CD4-positive, alpha-beta T cell treated with Interleukin-15 for 1 hour (primary cell): ENCODE measurements around the gene MSI1.
A peak's percentile ranks its signal among the peaks of the same experiment; 100 is the strongest.
"Not testable (repeated sequence)": the region's sequence is repeated elsewhere in the genome, so short reads cannot be mapped to it uniquely, and the experiment has no call there.

Experiments used
- DNase-seq: peaks from one replicate; pipeline ENCODE4 v3.0.0-alpha.2; 2020

Gene MSI1

GRCh38 chr12:120353556-120354317 is 15.2 kb downstream of the MSI1 start:
- no peak for DNase-seq

GRCh38 chr12:120353136-120353535 is 15.8 kb downstream of the MSI1 start:
- no peak for DNase-seq

- no peak for DNase-seq
Measured at GRCh38 chr12:120352117-120352516, 16.8 kb downstream of the MSI1 start.

- no peak for DNase-seq
Measured at GRCh38 chr12:120350576-120351350, 18.2 kb downstream of the MSI1 start.

GRCh38 chr12:120347766-120348165 is 21.2 kb downstream of the MSI1 start:
- DNase-seq: no peak

GRCh38 chr12:120346681-120347080 is 22.3 kb downstream of the MSI1 start:
- DNase-seq: no peak

- DNase-seq: no peak
Measured at GRCh38 chr12:120346031-120346430, 22.9 kb downstream of the MSI1 start.

- no peak for DNase-seq
Measured at GRCh38 chr12:120343692-120344091, 25.3 kb downstream of the MSI1 start.

GRCh38 chr12:120343039-120343537 is 25.9 kb downstream of the MSI1 start:
- no peak for DNase-seq

GRCh38 chr12:120342175-120343038 is 26.6 kb downstream of the MSI1 start:
- DNase-seq: no peak

- no peak for DNase-seq
Measured at GRCh38 chr12:120339256-120339655, 29.7 kb downstream of the MSI1 start.

GRCh38 chr12:120337730-120338129 is 31.2 kb downstream of the MSI1 start:
- no peak for DNase-seq

GRCh38 chr12:120336392-120336791 is 32.6 kb downstream of the MSI1 start:
- DNase-seq: not testable (repeated sequence)

- peak; percentile 21 for DNase-seq
Measured at GRCh38 chr12:120335447-120335846, 33.5 kb downstream of the MSI1 start.

- DNase-seq: no peak
Measured at GRCh38 chr12:120332523-120332922, 36.4 kb downstream of the MSI1 start.

- no peak for DNase-seq
Measured at GRCh38 chr12:120332041-120332440, 36.9 kb downstream of the MSI1 start.

GRCh38 chr12:120331390-120331789 is 37.6 kb downstream of the MSI1 start:
- DNase-seq: no peak

- no peak for DNase-seq
Measured at GRCh38 chr12:120328228-120328627, 40.7 kb downstream of the MSI1 start.

GRCh38 chr12:120327593-120327992 is 41.4 kb downstream of the MSI1 start, which contains the start of gene PLA2G1B:
TSS of gene PLA2G1B (minus strand) at chr12:120327779. CDS start at chr12:120327753, 26 bp downstream.
- no peak for DNase-seq

- DNase-seq: no peak
Measured at GRCh38 chr12:120324841-120325417, 44.0 kb downstream of the MSI1 start.

GRCh38 chr12:120323772-120324171 is 45.2 kb downstream of the MSI1 start:
- DNase-seq: no peak

- DNase-seq: no peak
Measured at GRCh38 chr12:120321382-120322202, 47.4 kb downstream of the MSI1 start.
